Activated CD8-positive, alpha-beta memory T cell treated with anti-CD3 and anti-CD28 coated beads, Interleukin-2, amount 10 ng/mL, durations not matched to agents 7 days and 5 days (primary cell): ENCODE measurements around the gene CLN5. TPM values are rescaled to one million over a fixed set of nuclear protein-coding genes. Genes with fewer than 3 reads are reported as not detected.
"Not testable (repeated sequence)": the region's sequence is repeated elsewhere in the genome, so short reads cannot be mapped to it uniquely, and the experiment has no call there.

Experiments
- ATAC-seq: fragments of 150-1000 bp; cut with Tn5 transposase; one replicate; pipeline ENCODE4 v1.10.0; 2021; ENCODE audit warnings: moderate library complexity
- CTCF ChIA-PET: fragments of 350-600 bp; sonication (Branson Sonifier 250); formaldehyde crosslinking; loops from one replicate; lab custom pipeline; 2021; ENCODE audit warnings: antibody characterized with exemption; lab: Charles Lee
- DNase-seq: peaks from one replicate; pipeline ENCODE4 v3.0.0-alpha.2; 2020
- H3K27ac Mint-ChIP-seq: one replicate; pipeline ENCODE4 v1.8.0; 2021; ENCODE audit warnings: mild to moderate bottlenecking, mixed read lengths
- H3K27me3 Mint-ChIP-seq: one replicate; pipeline ENCODE4 v1.8.0; 2021; ENCODE audit warnings: mixed read lengths
- H3K36me3 Mint-ChIP-seq: one replicate; pipeline ENCODE4 v1.8.0; 2021; ENCODE audit warnings: mild to moderate bottlenecking, mixed read lengths
- H3K4me1 Mint-ChIP-seq: one replicate; pipeline ENCODE4 v1.8.0; 2021; ENCODE audit warnings: mixed read lengths
- H3K4me3 Mint-ChIP-seq: one replicate; pipeline ENCODE4 v1.8.0; 2021; ENCODE audit warnings: mild to moderate bottlenecking, moderate library complexity, mixed read lengths
- H3K9me3 Mint-ChIP-seq: one replicate; pipeline ENCODE4 v1.8.0; 2022; ENCODE audit warnings: low read depth, mixed read lengths
- total RNA-seq, 2 experiments: library from RNA; stranded (reverse); gene quantifications; one replicate each; pipeline ENCODE4 v1.2.3, GENCODE V29; 2021

Gene CLN5
- total RNA-seq, 2 experiments from 2014 or later: 8.3 to 8.4 TPM

- DNase-seq (no peak), ATAC-seq (no peak)
- H3K9me3 Mint-ChIP-seq: no peaks in the 10 kb centered on the region
- peaks cover 15% of the 10 kb centered on the region for H3K4me1 Mint-ChIP-seq
- no peak overlapping the region for H3K27ac Mint-ChIP-seq
- H3K36me3 Mint-ChIP-seq: no peaks in the 10 kb centered on the region
- peaks cover 82% of the 10 kb centered on the region for H3K27me3 Mint-ChIP-seq
- CTCF ChIA-PET: interaction anchor here (1.0 kb wide), 1 partner anchor 12 kb away, joined by 3 read pairs; no protein-coding TSS in a partner anchor
- H3K4me3 Mint-ChIP-seq: no peak overlapping the region
Observed at GRCh38 chr13:76983676-76984075, 8.2 kb upstream of the CLN5 start.

DNA sequence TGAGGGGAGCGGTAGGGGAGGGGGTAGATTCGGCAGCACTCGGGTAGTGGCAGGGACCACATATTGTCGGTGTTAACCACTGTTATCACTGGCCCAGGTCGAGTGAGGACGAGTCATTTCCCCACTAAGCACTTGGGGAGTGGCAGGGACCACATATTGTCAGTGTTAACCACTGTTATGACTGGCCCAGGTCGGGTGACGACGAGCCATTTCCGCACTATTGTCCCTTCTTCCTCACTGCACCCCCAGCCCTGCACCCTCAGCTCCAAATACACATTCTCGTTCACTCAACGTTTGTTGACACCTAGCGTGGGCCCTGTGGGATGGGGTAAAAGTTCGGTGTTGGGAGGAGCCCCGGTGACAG, 467 bp upstream of the CLN5 start:
- Mint-ChIP-seq H3K4me3 (peak overlapping the region; percentile 92), H3K27ac (peak overlapping the region; percentile 99), H3K4me1 (peaks cover 42% of the 10 kb centered on the region), H3K9me3 (no peaks in the 10 kb centered on the region), H3K36me3 (peaks cover 12% of the 10 kb centered on the region), H3K27me3 (peaks cover 40% of the 10 kb centered on the region)
- ATAC-seq (peak; percentile 81), DNase-seq (peak; percentile 96)
- CTCF ChIA-PET: interaction anchor here (1.0 to 5.1 kb wide), 6 partner anchors 11 to 106 kb away, joined by 3 to 28 read pairs (median 5); no protein-coding TSS in a partner anchor

GRCh38 chr13:76992548-76993001, 694 bp downstream of the CLN5 start:
- DNase-seq (peak; percentile 47), ATAC-seq (no peak)
- H3K4me3 Mint-ChIP-seq: peak overlapping the region; percentile 92
- peaks cover 29% of the 10 kb centered on the region for H3K27me3 Mint-ChIP-seq
- H3K4me1 Mint-ChIP-seq: peaks cover 36% of the 10 kb centered on the region
- H3K27ac Mint-ChIP-seq: peak overlapping the region; percentile 99
- CTCF ChIA-PET: interaction anchor here (0.9 to 5.1 kb wide), 8 partner anchors 9 to 34 kb away, joined by 3 to 28 read pairs (median 5); partner anchors contain the start of gene FBXL3
- no peaks in the 10 kb centered on the region for H3K9me3 Mint-ChIP-seq
- H3K36me3 Mint-ChIP-seq: peaks cover 19% of the 10 kb centered on the region

DNA sequence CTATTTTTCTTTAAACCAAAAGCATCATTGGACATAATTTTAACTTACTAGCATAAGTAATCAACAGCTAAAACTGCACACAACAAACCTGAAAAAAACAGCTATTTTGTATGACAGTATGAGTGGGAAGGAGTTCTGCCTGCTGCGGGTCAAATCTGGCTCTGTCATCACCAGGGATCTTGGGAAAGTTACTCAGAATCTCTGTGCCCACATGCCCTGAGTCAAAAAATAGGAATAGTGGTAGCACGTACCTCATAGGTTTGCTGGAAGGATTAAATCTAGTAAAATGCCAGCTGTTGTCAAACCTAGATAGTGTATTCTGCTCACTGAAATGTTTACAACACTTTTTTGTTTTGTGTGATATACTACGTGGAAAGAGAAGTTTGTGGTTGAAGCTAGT, 1.1 kb downstream of the CLN5 start:
- peaks cover 36% of the 10 kb centered on the region for H3K4me1 Mint-ChIP-seq
- H3K4me3 Mint-ChIP-seq: peak overlapping the region; percentile 92
- H3K27ac Mint-ChIP-seq: peak overlapping the region; percentile 99
- CTCF ChIA-PET: interaction anchor here (0.9 to 5.1 kb wide), 8 partner anchors 9 to 34 kb away, joined by 3 to 28 read pairs (median 5); partner anchors contain the start of gene FBXL3
- H3K9me3 Mint-ChIP-seq: no peaks in the 10 kb centered on the region
- ATAC-seq (no peak), DNase-seq (no peak)
- H3K27me3 Mint-ChIP-seq: peaks cover 24% of the 10 kb centered on the region
- peaks cover 21% of the 10 kb centered on the region for H3K36me3 Mint-ChIP-seq

DNA sequence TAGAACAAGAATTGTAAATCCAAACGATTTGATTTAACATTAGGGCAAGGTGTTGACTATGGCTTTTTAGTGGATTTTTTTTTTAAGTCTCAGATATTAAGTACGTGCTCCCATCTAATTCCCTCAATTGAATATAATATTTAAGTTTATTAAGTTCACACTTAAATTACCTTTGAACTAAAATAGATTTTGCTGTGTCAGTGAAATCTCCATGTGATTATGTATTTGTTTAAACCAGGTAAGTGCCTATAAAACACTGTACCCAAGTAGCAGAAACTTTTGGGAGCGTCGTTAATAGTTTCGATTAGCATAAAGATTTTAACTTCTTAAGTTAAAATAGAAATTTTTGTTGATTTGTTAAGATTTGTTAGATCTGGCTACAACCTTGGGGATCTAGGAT, 1.6 kb downstream of the CLN5 start:
- CTCF ChIA-PET: interaction anchor here (1.0 to 5.1 kb wide), 7 partner anchors 8 to 33 kb away, joined by 3 to 28 read pairs (median 5); partner anchors contain the start of gene FBXL3
- Mint-ChIP-seq H3K4me1 (peaks cover 36% of the 10 kb centered on the region), H3K27ac (no peak overlapping the region), H3K36me3 (peaks cover 21% of the 10 kb centered on the region), H3K4me3 (peak overlapping the region; percentile 92), H3K27me3 (peaks cover 20% of the 10 kb centered on the region), H3K9me3 (no peaks in the 10 kb centered on the region)
- ATAC-seq (no peak), DNase-seq (no peak)

- peaks cover 26% of the 10 kb centered on the region for H3K36me3 Mint-ChIP-seq
- no peaks in the 10 kb centered on the region for H3K9me3 Mint-ChIP-seq
- no peak overlapping the region for H3K27ac Mint-ChIP-seq
- H3K4me3 Mint-ChIP-seq: no peak overlapping the region
- CTCF ChIA-PET: interaction anchor here (1.1 to 5.1 kb wide), 3 partner anchors 9 to 22 kb away, joined by 5 to 28 read pairs (median 5); no protein-coding TSS in a partner anchor
- no peak for DNase-seq
- peaks cover 15% of the 10 kb centered on the region for H3K27me3 Mint-ChIP-seq
- peaks cover 36% of the 10 kb centered on the region for H3K4me1 Mint-ChIP-seq
- ATAC-seq: no peak
Observed at GRCh38 chr13:76994281-76994680, 2.4 kb downstream of the CLN5 start.

GRCh38 chr13:77000475-77000874, 8.6 kb downstream of the CLN5 start:
- ATAC-seq: no peak

DNA sequence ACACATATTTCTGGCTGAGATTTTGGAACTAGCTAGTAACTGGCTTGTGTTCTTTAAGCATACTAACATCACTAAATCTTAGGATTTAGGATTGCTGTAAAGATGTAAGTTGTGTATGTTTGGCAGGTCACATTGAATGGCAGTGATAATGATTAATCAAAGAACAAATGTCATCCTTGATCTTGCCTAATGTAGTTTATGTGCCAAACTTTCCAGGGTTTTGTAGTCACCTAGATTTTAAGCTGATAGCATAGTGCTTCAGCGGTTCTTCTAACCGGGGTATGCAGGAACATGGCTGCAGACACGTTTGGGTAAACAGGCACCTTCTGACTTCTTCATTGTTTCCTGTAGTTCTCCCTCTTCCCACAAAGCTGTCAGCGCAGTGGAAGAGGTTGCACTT, 9.7 kb downstream of the CLN5 start:
- Mint-ChIP-seq H3K4me1 (peaks cover 13% of the 10 kb centered on the region), H3K9me3 (no peaks in the 10 kb centered on the region), H3K27me3 (no peaks in the 10 kb centered on the region), H3K36me3 (peaks cover 30% of the 10 kb centered on the region), H3K4me3 (no peak overlapping the region), H3K27ac (no peak overlapping the region)
- no peak for DNase-seq
- CTCF ChIA-PET: interaction anchor here (0.9 to 2.3 kb wide), 11 partner anchors 8 to 1132 kb away, joined by 3 to 14 read pairs (median 4); partner anchors contain the start of genes CLN5 and FBXL3
- no peak for ATAC-seq

More at GRCh38 chr13:77000475-77000874, 8.6 kb downstream of the CLN5 start:
- Mint-ChIP-seq H3K9me3 (no peaks in the 10 kb centered on the region), H3K27me3 (no peaks in the 10 kb centered on the region), H3K27ac (no peak overlapping the region), H3K36me3 (peaks cover 37% of the 10 kb centered on the region), H3K4me3 (no peak overlapping the region), H3K4me1 (peaks cover 13% of the 10 kb centered on the region)
- CTCF ChIA-PET: interaction anchor here (1.4 to 2.3 kb wide), 2 partner anchors 20 kb away, joined by 4 to 14 read pairs; no protein-coding TSS in a partner anchor
- no peak for DNase-seq

- Mint-ChIP-seq H3K36me3 (peaks cover 29% of the 10 kb centered on the region), H3K9me3 (no peaks in the 10 kb centered on the region), H3K27ac (no peak overlapping the region), H3K4me3 (no peak overlapping the region), H3K27me3 (no peaks in the 10 kb centered on the region), H3K4me1 (peaks cover 14% of the 10 kb centered on the region)
- no peak for DNase-seq
- ATAC-seq: no peak
- CTCF ChIA-PET: interaction anchor here (0.7 to 2.3 kb wide), 12 partner anchors 8 to 1133 kb away, joined by 3 to 14 read pairs (median 4); partner anchors contain the start of genes CLN5 and FBXL3
Observed at GRCh38 chr13:77001963-77002587, 10.2 kb downstream of the CLN5 start.

GRCh38 chr13:77002590-77003190, 10.8 kb downstream of the CLN5 start:
- Mint-ChIP-seq H3K36me3 (peaks cover 31% of the 10 kb centered on the region), H3K4me3 (no peak overlapping the region), H3K4me1 (peaks cover 16% of the 10 kb centered on the region), H3K27ac (peak overlapping the region; percentile 15), H3K9me3 (no peaks in the 10 kb centered on the region), H3K27me3 (no peaks in the 10 kb centered on the region)
- CTCF ChIA-PET: interaction anchor here (0.7 to 2.3 kb wide), 13 partner anchors 9 to 1133 kb away, joined by 3 to 14 read pairs (median 5); partner anchors contain the start of genes CLN5 and FBXL3
- ATAC-seq (no peak), DNase-seq (no peak)

DNA sequence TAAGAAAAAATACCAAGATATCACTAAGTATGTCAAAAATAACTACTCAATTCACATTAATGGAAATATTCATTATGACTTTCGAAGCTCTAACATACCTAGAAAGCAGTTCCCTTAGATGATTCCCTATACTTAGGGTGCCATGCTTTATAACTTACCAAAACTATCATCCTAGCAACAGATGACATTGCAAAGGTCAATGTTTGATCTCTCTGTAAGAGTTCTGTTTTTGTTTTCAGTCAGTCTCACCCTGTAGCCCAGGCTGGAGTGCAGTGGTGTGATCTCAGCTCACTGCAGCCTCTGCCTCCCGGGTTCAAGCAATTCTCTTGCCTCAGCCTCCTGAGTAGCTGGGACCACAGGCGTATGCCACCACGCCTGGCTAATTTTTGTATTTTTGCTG, 16.5 kb downstream of the CLN5 start:
- ATAC-seq: peak; percentile 56
- not testable (repeated sequence) for H3K4me3 Mint-ChIP-seq, H3K27me3 Mint-ChIP-seq, H3K9me3 Mint-ChIP-seq, DNase-seq
- H3K27ac Mint-ChIP-seq: peak overlapping the region; percentile 69
- peaks cover 29% of the 10 kb centered on the region for H3K4me1 Mint-ChIP-seq
- peaks cover 45% of the 10 kb centered on the region for H3K36me3 Mint-ChIP-seq
- CTCF ChIA-PET: interaction anchor here (2.3 kb wide), 1 partner anchor 7 kb away, joined by 6 read pairs; no protein-coding TSS in a partner anchor

DNA sequence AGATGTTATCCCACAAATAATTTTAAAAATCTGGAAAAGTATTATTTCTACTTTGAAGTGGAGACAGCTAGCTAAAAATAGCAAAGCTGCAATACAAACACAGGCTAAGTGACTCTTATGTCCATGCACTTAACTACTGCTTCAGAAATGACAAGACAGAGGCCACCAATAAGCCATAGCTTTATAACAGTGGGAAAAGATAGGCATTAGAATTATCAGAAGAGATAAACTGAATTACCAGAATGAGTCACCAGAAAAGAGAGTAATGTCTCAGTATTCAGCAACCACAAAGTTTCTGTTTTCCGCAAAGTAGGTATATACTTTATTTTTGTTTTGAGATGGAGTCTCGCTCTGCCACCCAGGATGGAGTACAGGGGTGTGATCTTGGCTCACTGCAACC, 17.1 kb downstream of the CLN5 start:
- no peak for DNase-seq
- Mint-ChIP-seq H3K4me3 (no peak overlapping the region), H3K9me3 (no peaks in the 10 kb centered on the region), H3K27ac (peak overlapping the region; percentile 69), H3K27me3 (no peaks in the 10 kb centered on the region), H3K36me3 (peaks cover 51% of the 10 kb centered on the region), H3K4me1 (peaks cover 29% of the 10 kb centered on the region)
- ATAC-seq: peak; percentile 91
- CTCF ChIA-PET: interaction anchor here (2.3 kb wide), 1 partner anchor 8 kb away, joined by 6 read pairs; no protein-coding TSS in a partner anchor

GRCh38 chr13:77009719-77010118, 17.8 kb downstream of the CLN5 start:
- not testable (repeated sequence) for DNase-seq, H3K9me3 Mint-ChIP-seq, ATAC-seq, H3K27me3 Mint-ChIP-seq, H3K4me3 Mint-ChIP-seq, H3K27ac Mint-ChIP-seq
- CTCF ChIA-PET: interaction anchor here (1.4 to 2.3 kb wide), 2 partner anchors 8 to 20 kb away, joined by 4 to 6 read pairs; no protein-coding TSS in a partner anchor
- peaks cover 57% of the 10 kb centered on the region for H3K36me3 Mint-ChIP-seq
- H3K4me1 Mint-ChIP-seq: peaks cover 29% of the 10 kb centered on the region
